Measurements from ENCODE around the gene CCDC85C.

- no peak for TF ChIP-seq CTCF (IDR thresholded peaks at IDR 0.05)
- TF ChIP-seq POLR2AphosphoS5 (IDR thresholded peaks at IDR 0.05; ENCODE audit: low read depth, low read length) = no peak
- TF ChIP-seq SMC3 (IDR thresholded peaks at IDR 0.05; ENCODE audit: low read depth, low read length) = no peak
- no peak for TF ChIP-seq GABPA (IDR thresholded peaks at IDR 0.05; ENCODE audit: low read depth)
- no peak for TF ChIP-seq TCF12 (IDR thresholded peaks at IDR 0.05)
- no peak for TF ChIP-seq RCOR1 (IDR thresholded peaks at IDR 0.05; ENCODE audit: low read length)
- no peak for TF ChIP-seq USF2 (IDR thresholded peaks at IDR 0.05; ENCODE audit: borderline replicate concordance, low read depth, low read length)
- TF ChIP-seq SIN3A (IDR thresholded peaks at IDR 0.05; ENCODE audit: borderline replicate concordance, low read depth, low read length) = no peak
- TF ChIP-seq REST (IDR thresholded peaks at IDR 0.05; ENCODE audit: low read depth, low read length) = no peak
These were observed 43.6 kb downstream of the CCDC85C start for GRCh38 chr14:99560403-99560802.
